OCI-LY3 (cell line): ENCODE data around the gene SYNE3.

Experiments
- H2AFZ ChIP-seq: fragments of 200-600, 300-600 bp; shearing (Covaris generic); 2 replicates; pipeline ENCODE4 v1.6.0; 2014; ENCODE audit warnings: antibody characterized with exemption, low read depth, low read length
- H3K27ac ChIP-seq: fragments of 200-600, 300-600 bp; sonication (generic); 2 replicates; pipeline ENCODE4 v1.5.1; 2014; ENCODE audit warnings: mild to moderate bottlenecking, low read length, moderate library complexity, mixed read lengths
- H3K27me3 ChIP-seq: fragments of 200-600, 300-600 bp; sonication (generic); 2 replicates; pipeline ENCODE4 v1.6.1; 2014; ENCODE audit warnings: low read depth, low read length, mixed read lengths
- H3K36me3 ChIP-seq: fragments of 200-600, 300-600 bp; sonication (generic); replicated peaks from 2 replicates; pipeline ENCODE3; 2014; ENCODE audit warnings: low read depth, low read length, mixed read lengths
- H3K4me1 ChIP-seq: fragments of 300-600, 200-600 bp; sonication (generic); 2 replicates; pipeline ENCODE4 v1.6.1; 2014; ENCODE audit warnings: low read length, mixed read lengths
- H3K4me2 ChIP-seq: fragments of 200-600, 300-600 bp; sonication (generic); 2 replicates; pipeline ENCODE4 v1.6.1; 2014; ENCODE audit warnings: low read length, mixed read lengths
- H3K4me3 ChIP-seq: fragments of 300-600, 200-600 bp; sonication (generic); 2 replicates; pipeline ENCODE4 v1.5.1; 2014; ENCODE audit warnings: antibody characterized with exemption, mild to moderate bottlenecking, low read length, moderate library complexity
- H3K79me2 ChIP-seq: fragments of 300-600, 200-600 bp; shearing (Covaris generic); 2 replicates; pipeline ENCODE4 v1.6.1; 2014; ENCODE audit warnings: mild to moderate bottlenecking, low read length, mixed read lengths
- H3K9ac ChIP-seq: fragments of 300-600, 200-600 bp; shearing (Covaris generic); 2 replicates; pipeline ENCODE4 v1.6.0; 2014; ENCODE audit warnings: mild to moderate bottlenecking, low read length, moderate library complexity
- H3K9me3 ChIP-seq: fragments of 200-600, 300-600 bp; shearing (Covaris generic); 2 replicates; pipeline ENCODE4 v1.6.1; 2014; ENCODE audit warnings: low read length, mixed read lengths; ENCODE audit not compliant: insufficient read depth
- H4K20me1 ChIP-seq: fragments of 200-600, 300-600 bp; sonication (generic); 2 replicates; pipeline ENCODE4 v1.6.1; 2016; ENCODE audit warnings: low read length, mixed read lengths; ENCODE audit not compliant: insufficient read depth
- EZH2phosphoT487 ChIP-seq: fragments of 200-600 bp; shearing (Covaris generic); IDR thresholded peaks from 2 replicates; pipeline ENCODE4 v1.6.1; 2018; ENCODE audit warnings: antibody characterized with exemption, mixed run types, low read depth
- TF ChIP-seq, protein P1 (sequence below): fragments of 200-600, 300-600 bp; sonication (generic); IDR thresholded peaks from 2 replicates; pipeline ENCODE4 v1.5.1; 2014; ENCODE audit warnings: antibody characterized with exemption, low read length, low read depth

Gene SYNE3

DNA sequence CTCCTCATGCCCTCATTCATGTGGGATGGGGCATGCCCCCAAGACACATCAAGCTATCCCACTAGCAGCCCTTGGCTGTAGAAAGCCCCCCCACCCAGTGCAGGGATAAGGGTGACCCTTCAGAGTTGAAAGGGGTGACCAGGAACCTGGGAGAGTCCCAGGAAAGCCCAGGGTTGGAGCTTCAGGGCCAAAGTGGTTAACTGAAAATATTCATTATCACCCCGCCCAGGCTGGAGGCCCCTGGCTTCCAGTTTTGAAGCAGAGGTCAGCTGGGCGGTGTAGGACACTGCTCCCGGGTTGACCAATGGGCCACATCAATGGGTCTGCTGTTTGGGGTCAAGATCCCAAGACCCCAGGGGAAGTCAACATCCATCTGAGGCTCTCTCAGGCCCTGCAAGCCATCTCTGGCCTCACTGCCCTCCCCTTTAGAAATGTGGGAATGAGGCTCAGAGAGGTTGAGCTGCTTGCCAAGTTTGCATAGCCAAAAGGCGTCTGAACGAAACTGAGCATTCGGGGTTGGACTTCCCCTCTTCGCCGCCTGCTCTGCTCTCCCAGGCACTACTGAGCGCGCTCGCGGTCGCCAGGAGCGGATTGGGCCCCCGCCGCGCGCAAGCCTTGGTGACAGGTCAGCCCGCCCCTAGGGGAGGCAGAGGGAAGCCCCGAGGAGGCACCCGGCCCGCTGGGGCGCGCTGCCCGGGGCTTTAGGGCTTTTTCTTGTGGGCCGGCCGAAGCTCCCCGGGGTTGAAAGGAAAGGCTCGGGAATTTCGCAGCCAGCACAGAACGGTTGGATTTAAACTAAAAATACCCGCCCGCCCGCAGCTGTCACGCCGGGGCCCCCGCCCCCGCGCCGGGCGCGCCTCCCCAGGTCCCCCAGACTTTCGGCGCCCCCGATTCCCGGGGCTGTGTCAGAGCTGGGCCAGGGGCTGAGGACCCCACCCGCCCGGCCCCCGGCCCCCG lies 576 bp downstream of the SYNE3 start:
- Histone ChIP-seq H3K27ac (peak overlapping the region; percentile 83), H4K20me1 (peaks cover 21% of the 10 kb centered on the region), H3K79me2 (peaks cover 44% of the 10 kb centered on the region), H3K4me1 (peaks cover 55% of the 10 kb centered on the region), H3K36me3 (peaks cover 5% of the 10 kb centered on the region), H3K9ac (peak overlapping the region; percentile 87), H3K4me3 (peak overlapping the region; percentile 81), H3K27me3 (no peaks in the 10 kb centered on the region), H3K9me3 (no peaks in the 10 kb centered on the region), H2AFZ (no peak overlapping the region), H3K4me2 (peak overlapping the region; percentile 88)
- no peak for TF ChIP-seq EZH2phosphoT487
- TF ChIP-seq, protein P1, sequence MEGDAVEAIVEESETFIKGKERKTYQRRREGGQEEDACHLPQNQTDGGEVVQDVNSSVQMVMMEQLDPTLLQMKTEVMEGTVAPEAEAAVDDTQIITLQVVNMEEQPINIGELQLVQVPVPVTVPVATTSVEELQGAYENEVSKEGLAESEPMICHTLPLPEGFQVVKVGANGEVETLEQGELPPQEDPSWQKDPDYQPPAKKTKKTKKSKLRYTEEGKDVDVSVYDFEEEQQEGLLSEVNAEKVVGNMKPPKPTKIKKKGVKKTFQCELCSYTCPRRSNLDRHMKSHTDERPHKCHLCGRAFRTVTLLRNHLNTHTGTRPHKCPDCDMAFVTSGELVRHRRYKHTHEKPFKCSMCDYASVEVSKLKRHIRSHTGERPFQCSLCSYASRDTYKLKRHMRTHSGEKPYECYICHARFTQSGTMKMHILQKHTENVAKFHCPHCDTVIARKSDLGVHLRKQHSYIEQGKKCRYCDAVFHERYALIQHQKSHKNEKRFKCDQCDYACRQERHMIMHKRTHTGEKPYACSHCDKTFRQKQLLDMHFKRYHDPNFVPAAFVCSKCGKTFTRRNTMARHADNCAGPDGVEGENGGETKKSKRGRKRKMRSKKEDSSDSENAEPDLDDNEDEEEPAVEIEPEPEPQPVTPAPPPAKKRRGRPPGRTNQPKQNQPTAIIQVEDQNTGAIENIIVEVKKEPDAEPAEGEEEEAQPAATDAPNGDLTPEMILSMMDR = peak; percentile 29

- peak overlapping the region; percentile 88 for H3K4me2 ChIP-seq
- peak overlapping the region; percentile 81 for H3K4me3 ChIP-seq
- peaks cover 48% of the 10 kb centered on the region for H3K4me1 ChIP-seq
- H3K79me2 ChIP-seq = peaks cover 52% of the 10 kb centered on the region
- peaks cover 9% of the 10 kb centered on the region for H3K36me3 ChIP-seq
- peak overlapping the region; percentile 87 for H3K9ac ChIP-seq
- peaks cover 27% of the 10 kb centered on the region for H4K20me1 ChIP-seq
- no peaks in the 10 kb centered on the region for H3K9me3 ChIP-seq
- peak overlapping the region; percentile 83 for H3K27ac ChIP-seq
- H3K27me3 ChIP-seq = no peaks in the 10 kb centered on the region
- no peak overlapping the region for H2AFZ ChIP-seq
- TF ChIP-seq, protein P1 = no peak
- TF ChIP-seq EZH2phosphoT487 = no peak
Observed at GRCh38 chr14:95515080-95515489, 1.4 kb downstream of the SYNE3 start.

DNA sequence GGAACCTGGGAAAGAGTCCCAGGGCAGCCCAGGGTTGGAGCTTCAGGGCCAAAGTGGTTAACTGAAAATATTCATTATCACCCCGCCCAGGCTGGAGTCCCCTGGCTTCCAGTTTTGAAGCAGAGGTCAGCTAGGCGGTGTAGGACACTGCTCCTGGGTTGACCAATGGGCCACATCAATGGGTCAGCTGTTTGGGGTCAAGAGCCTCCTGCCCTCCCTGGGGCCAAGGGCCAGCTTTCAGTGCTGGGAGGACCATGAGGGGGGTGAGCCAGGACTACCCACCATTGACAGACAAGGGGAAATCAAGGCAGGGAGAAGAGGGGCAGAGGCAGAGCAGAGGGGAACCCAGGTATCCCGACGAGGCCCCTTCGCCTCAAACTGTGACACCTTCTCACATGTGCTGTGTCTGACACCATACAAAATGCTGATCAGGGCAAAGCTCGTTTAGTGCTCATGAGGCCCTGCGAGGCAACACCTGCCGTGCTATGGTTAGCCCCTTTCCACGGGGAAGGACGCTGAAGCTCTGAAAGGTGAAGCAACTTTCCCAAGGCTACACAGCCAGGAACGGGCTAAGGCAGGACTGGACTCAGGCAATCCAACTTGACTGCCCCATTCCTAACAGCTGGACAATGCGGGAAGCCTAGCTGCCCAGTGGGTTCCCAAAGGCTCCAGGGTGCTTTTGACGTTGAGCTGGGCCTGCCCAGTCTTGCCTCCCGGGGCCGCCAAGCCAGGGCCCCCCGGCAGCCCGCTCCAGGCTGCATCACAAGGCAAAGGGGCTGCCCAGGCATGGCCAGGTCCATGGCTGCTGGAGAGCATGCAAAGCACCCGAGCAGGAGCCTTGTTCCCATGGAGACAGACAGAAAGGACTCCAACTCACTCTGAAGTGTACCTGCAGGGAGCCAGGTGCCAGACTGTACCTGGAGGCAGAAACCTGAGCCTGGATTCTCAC lies 2.0 kb downstream of the SYNE3 start:
- Histone ChIP-seq H3K4me1 (peaks cover 42% of the 10 kb centered on the region), H3K9ac (peak overlapping the region; percentile 87), H3K4me3 (peak overlapping the region; percentile 81), H2AFZ (no peak overlapping the region), H4K20me1 (peaks cover 34% of the 10 kb centered on the region), H3K27me3 (no peaks in the 10 kb centered on the region), H3K27ac (no peak overlapping the region), H3K4me2 (peak overlapping the region; percentile 88), H3K36me3 (peaks cover 16% of the 10 kb centered on the region), H3K9me3 (no peaks in the 10 kb centered on the region), H3K79me2 (peaks cover 58% of the 10 kb centered on the region)
- no peak for TF ChIP-seq EZH2phosphoT487
- TF ChIP-seq, protein P1 = no peak
